CD4-positive, CD25-positive, alpha-beta regulatory T cell (primary cell): ENCODE data around the gene CABCOCO1. TPM values are rescaled to one million over a fixed set of nuclear protein-coding genes. Genes with fewer than 3 reads are reported as not detected.

Experiments used
- ATAC-seq, 2 donors: fragments of 150-1000 bp; cut with Tn5 transposase; one replicate each; pipeline ENCODE4 v1.10.0; 2021; ENCODE audit warnings: low read depth in 2 of 2, moderate number of reproducible peaks in 2 of 2, moderate library complexity in 1 of 2
- DNase-seq, 3 donors: peaks; one replicate each; pipeline versions ENCODE4 v3.0.0 to v3.0.0-alpha.2; 2012 to 2022; ENCODE audit warnings: mixed read lengths in 1 of 3
- H3K27ac ChIP-seq: one replicate; pipeline ENCODE4 v1.7.0; 2013; ENCODE audit warnings: mild to moderate bottlenecking, low read length; ENCODE audit not compliant: insufficient read depth, poor library complexity, severe bottlenecking
- H3K27me3 ChIP-seq: one replicate; pipeline ENCODE4 v1.7.0; 2013; ENCODE audit warnings: low read length; ENCODE audit not compliant: control insufficient read depth, insufficient read depth
- H3K36me3 ChIP-seq: one replicate; pipeline ENCODE4 v1.7.0; 2013; ENCODE audit warnings: mild to moderate bottlenecking, low read length, moderate library complexity; ENCODE audit not compliant: control insufficient read depth, insufficient read depth
- H3K4me1 ChIP-seq: 2 replicates; pipeline ENCODE4 v1.7.0; 2013; ENCODE audit warnings: mild to moderate bottlenecking, low read length; ENCODE audit not compliant: insufficient read depth, control insufficient read depth, poor library complexity, severe bottlenecking
- H3K4me3 ChIP-seq: one replicate; pipeline ENCODE4 v1.7.0; 2013; ENCODE audit warnings: low read depth, mild to moderate bottlenecking, low read length, moderate library complexity
- H3K9me3 ChIP-seq, 2 experiments: 1 replicate in 1 of 2; 2 replicates in 1 of 2; pipeline ENCODE4 v1.7.0; 2013; ENCODE audit warnings: low read length in 2 of 2, mild to moderate bottlenecking in 1 of 2, moderate library complexity in 1 of 2; ENCODE audit not compliant: control insufficient read depth in 2 of 2
- H3K27ac Mint-ChIP-seq, 3 donors: one replicate each; pipeline ENCODE4 v1.8.0; 2020 to 2022; ENCODE audit warnings: mild to moderate bottlenecking in 3 of 3, mixed read lengths in 3 of 3, moderate library complexity in 2 of 3
- H3K27me3 Mint-ChIP-seq: one replicate; pipeline ENCODE4 v1.8.0; 2022; ENCODE audit warnings: mild to moderate bottlenecking, mixed read lengths
- H3K36me3 Mint-ChIP-seq: one replicate; pipeline ENCODE4 v1.8.0; 2020; ENCODE audit warnings: mixed read lengths
- H3K4me1 Mint-ChIP-seq, 4 donors: one replicate each; pipeline ENCODE4 v1.8.0; 2020 to 2022; ENCODE audit warnings: mixed read lengths in 4 of 4, mild to moderate bottlenecking in 1 of 4
- H3K4me3 Mint-ChIP-seq, 4 donors: one replicate each; pipeline ENCODE4 v1.8.0; 2020 to 2022; ENCODE audit warnings: mild to moderate bottlenecking in 4 of 4, mixed read lengths in 4 of 4, moderate library complexity in 3 of 4
- H3K9me3 Mint-ChIP-seq, 7 donors: one replicate each; pipeline ENCODE4 v1.8.0; 2020 to 2022; ENCODE audit warnings: mixed read lengths in 7 of 7, mild to moderate bottlenecking in 3 of 7, moderate library complexity in 2 of 7
- polyA plus RNA-seq, 4 donors: library from polyadenylated mRNA; unstranded; fragments of 300-500 nt; fragmentation: Illumina TruSeq; gene quantifications; one replicate each; pipeline ENCODE4 v1.2.3, GENCODE V29; 2021
- total RNA-seq: library from RNA; stranded (reverse); gene quantifications from one replicate; pipeline ENCODE4 v1.2.3, GENCODE V29; 2022

Gene CABCOCO1
- total and polyA plus RNA-seq, 5 donors from 2014 or later: not detected

DNA sequence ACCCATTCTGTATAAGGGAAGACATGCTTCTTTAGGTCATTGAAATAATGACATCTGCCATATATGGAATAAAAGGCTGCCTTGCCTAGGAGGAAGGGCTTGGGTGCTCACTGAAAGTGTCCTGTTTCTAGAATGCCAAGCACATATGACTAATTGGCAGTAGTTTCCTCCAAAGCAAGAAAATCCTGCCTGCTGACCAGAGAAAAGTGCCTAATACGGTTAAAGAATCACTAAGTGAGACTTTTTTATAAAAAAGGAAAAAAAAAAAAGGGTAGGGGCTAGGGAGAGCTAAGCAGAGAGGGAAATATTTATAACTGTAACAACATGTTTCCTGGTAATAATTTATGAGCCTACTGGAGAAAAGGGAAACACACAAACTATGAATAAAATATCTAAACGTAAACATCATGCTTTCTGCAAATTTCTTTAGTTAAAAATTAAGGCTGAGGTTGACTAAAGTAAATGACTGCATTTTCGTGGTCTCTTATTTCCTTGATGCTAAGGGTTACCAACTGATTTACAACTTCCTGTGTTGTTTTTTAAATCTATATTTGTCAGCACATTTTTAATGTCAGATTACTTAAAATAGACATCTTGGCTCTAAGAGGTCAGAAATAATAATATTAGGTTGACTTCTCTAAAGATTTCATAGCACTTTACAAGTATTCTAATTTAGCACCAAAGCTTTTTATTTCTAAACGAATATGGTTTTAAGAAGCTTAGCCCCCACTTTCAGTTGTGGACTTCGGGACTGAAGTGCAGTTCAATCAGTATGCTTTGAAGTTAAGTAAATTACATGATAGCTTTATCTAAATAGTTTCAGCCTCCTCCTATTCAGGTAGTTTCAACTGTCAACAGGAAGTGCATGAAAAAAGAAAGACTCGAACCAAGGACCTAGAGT lies 89.6 kb downstream of the CABCOCO1 start:
- H3K27ac Mint-ChIP-seq: peak overlapping the region; percentile 51 to 90 (median 88)
- peak overlapping the region; percentile 35 for H3K4me3 ChIP-seq
- H3K4me1 Mint-ChIP-seq: peaks cover 8 to 37% (median 25%) of the 10 kb centered on the region in 4 donors

DNA sequence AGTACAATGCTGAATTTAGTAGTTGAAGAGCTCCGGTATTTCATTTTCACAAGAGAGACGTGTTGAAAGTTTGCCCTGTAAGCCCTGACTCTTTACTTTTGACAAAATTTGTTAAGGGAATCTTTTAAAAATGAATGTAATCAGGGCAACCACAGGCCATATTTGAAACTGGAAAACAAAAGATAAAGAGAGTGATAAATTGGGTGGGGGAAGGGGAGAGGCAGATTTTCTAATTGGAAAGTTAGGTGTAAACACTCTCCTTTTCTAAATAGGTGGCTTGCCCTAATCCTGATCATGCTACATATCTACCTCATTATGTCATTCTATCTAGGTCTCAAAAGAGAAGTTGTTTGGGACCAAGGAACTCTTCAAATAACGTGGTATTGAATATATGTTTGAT lies 90.7 kb downstream of the CABCOCO1 start:
- Mint-ChIP-seq H3K9me3 (peaks cover 0 to 1% (median 0%) of the 10 kb centered on the region in 7 donors), H3K27ac (peak overlapping the region in 1 of 3 donors; percentile 31), H3K4me1 (peaks cover 8 to 37% (median 25%) of the 10 kb centered on the region in 4 donors), H3K36me3 (no peaks in the 10 kb centered on the region), H3K27me3 (no peaks in the 10 kb centered on the region), H3K4me3 (peak overlapping the region in 1 of 4 donors; percentile 47)
- Histone ChIP-seq H3K27me3 (no peaks in the 10 kb centered on the region), H3K36me3 (no peaks in the 10 kb centered on the region), H3K9me3 (no peaks in the 10 kb centered on the region), H3K27ac (no peak overlapping the region), H3K4me1 (peaks cover 21% of the 10 kb centered on the region), H3K4me3 (no peak overlapping the region)
- no peak for DNase-seq
- ATAC-seq: no peak

More for the DNA sequence above, 89.6 kb downstream of the CABCOCO1 start:
- ATAC-seq (peak in 1 of 2 donors; percentile 38), DNase-seq (peak in 2 of 3 donors; percentile 24 to 64)
- no peaks in the 10 kb centered on the region for H3K36me3 Mint-ChIP-seq
- H3K36me3 ChIP-seq: no peaks in the 10 kb centered on the region
- peaks cover 21% of the 10 kb centered on the region for H3K4me1 ChIP-seq
- no peak overlapping the region for H3K27ac ChIP-seq
- peak overlapping the region; percentile 18 to 67 (median 39) for H3K4me3 Mint-ChIP-seq
- no peaks in the 10 kb centered on the region for H3K27me3 ChIP-seq
- H3K27me3 Mint-ChIP-seq: no peaks in the 10 kb centered on the region
- H3K9me3 Mint-ChIP-seq: no peaks in the 10 kb centered on the region
- H3K9me3 ChIP-seq: no peaks in the 10 kb centered on the region

DNA sequence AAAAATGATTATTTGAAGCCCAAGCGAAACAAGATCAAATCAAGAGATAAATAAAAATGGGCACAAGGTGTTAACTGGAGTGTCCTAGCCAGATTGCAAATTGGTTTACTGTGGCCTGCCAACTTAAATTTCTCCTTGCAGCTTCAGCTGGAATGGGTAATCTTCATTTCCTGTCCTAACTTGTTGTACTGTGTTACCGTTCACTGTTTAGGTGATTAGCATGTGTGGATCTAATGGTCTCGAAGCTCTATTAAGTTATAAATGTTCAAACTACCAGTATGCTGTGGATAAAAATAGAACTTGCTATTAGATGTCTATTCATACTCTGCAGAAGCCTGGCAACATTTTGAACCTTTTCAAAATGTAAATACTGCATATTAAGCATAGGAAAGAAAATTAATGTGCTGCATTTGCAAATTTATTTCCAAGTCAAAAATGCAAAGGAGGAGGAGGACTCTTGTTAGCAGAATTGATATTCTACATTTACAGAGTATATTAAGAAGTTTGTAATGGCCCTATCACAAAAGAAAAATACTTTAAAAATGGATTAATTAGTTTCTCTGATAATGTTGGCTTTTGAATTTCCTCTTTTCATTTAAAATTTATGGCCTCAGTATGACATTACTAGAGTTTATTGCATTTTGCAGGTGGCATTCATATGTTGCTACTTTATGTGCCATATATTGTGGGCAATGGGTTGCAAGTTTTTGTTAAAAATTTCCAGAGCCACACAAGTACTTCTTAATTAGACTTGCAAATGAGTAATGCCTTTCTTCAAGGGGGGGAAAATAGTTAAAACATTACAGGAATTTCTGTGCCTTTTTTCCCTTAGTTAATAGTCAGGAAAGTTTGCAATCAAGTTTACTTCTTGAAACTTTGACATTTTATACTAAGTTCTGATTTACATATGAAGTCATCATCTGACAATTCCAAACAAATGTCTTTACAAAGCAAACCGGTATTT lies 92.1 kb downstream of the CABCOCO1 start:
- Mint-ChIP-seq H3K27me3 (no peaks in the 10 kb centered on the region), H3K4me1 (peaks cover 8 to 37% (median 25%) of the 10 kb centered on the region in 4 donors), H3K36me3 (no peaks in the 10 kb centered on the region), H3K27ac (no peak overlapping the region), H3K4me3 (no peak overlapping the region), H3K9me3 (peaks cover 0 to 1% (median 0%) of the 10 kb centered on the region in 7 donors)
- ATAC-seq: no peak
- Histone ChIP-seq H3K9me3 (no peaks in the 10 kb centered on the region), H3K4me3 (no peak overlapping the region), H3K27me3 (no peaks in the 10 kb centered on the region), H3K36me3 (no peaks in the 10 kb centered on the region), H3K4me1 (peaks cover 21% of the 10 kb centered on the region), H3K27ac (no peak overlapping the region)
- DNase-seq: no peak

DNA sequence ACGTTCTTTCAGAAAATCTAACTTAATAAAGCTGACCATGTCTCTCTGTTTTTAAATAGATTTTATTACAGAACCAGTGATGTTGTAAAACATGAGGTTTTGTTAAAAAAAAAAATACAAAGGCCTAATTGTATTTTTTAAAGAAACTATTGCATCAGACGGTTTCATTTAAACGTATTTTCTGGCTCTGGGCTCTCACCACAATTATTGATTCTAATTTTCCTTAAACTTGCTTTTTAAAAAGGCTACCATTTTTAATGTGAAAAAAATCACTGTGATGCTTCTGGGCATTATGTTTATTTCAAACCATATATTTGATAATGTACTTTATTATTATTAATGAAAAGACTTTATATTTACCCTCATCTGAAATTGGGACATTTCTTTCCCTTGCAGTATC lies 94.3 kb downstream of the CABCOCO1 start:
- DNase-seq (no peak), ATAC-seq (no peak)
- Mint-ChIP-seq H3K27me3 (no peaks in the 10 kb centered on the region), H3K4me1 (peaks cover 3 to 21% (median 10%) of the 10 kb centered on the region in 4 donors), H3K27ac (no peak overlapping the region), H3K36me3 (no peaks in the 10 kb centered on the region), H3K9me3 (peaks cover 0 to 4% (median 0%) of the 10 kb centered on the region in 7 donors), H3K4me3 (no peak overlapping the region)
- Histone ChIP-seq H3K27me3 (no peaks in the 10 kb centered on the region), H3K9me3 (no peaks in the 10 kb centered on the region), H3K36me3 (no peaks in the 10 kb centered on the region), H3K27ac (no peak overlapping the region), H3K4me1 (peaks cover 8% of the 10 kb centered on the region), H3K4me3 (no peak overlapping the region)

DNA sequence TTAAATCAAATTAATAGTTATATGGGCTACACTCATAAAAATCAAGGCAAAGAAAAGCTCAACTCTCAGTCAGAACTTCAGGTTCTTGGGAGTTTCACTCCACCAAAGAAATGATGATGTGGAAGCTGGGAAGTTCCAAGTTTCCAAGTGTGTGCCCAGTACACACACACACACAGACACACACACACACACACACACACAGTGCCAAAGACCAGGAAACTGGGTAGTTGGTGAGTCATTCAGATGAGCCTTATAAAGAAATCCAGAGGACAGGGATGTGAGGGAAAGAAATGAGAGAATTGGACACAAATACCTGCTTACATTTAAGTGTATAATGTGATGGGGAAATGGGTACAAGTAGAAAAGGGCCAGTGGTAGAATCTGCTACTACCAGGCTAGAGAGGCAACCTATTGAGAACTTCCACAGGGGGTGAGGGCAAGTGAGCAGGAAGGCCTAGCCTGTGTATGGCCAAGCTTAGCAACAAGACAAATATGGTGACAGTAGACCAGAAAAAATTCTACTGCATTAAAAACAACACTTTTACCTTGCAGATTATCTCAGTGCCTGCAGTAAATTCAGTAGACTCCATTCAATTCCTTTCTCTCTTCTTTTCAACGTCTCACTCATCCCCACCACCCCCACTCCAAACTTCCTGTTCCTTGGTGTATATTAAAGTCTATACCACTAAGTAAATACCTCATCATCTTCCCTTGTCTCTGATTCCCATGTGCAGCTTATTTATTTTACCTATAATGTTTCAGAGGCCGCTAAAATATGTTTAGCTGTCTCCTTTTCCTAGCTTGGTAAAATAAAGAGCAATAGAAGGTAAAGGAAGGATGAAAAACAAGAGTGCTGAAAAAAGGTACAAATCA lies 95.0 kb downstream of the CABCOCO1 start:
- Histone ChIP-seq H3K27ac (no peak overlapping the region), H3K27me3 (no peaks in the 10 kb centered on the region), H3K36me3 (no peaks in the 10 kb centered on the region), H3K9me3 (no peaks in the 10 kb centered on the region), H3K4me3 (no peak overlapping the region), H3K4me1 (no peaks in the 10 kb centered on the region)
- H3K27me3 Mint-ChIP-seq: no peaks in the 10 kb centered on the region
- ATAC-seq: no peak
- H3K36me3 Mint-ChIP-seq: no peaks in the 10 kb centered on the region
- peaks cover 0 to 14% (median 3%) of the 10 kb centered on the region in 4 donors for H3K4me1 Mint-ChIP-seq
- H3K9me3 Mint-ChIP-seq: peaks cover 0 to 4% (median 0%) of the 10 kb centered on the region in 7 donors
- DNase-seq: no peak
- H3K27ac Mint-ChIP-seq: no peak overlapping the region
- no peak overlapping the region for H3K4me3 Mint-ChIP-seq

DNA sequence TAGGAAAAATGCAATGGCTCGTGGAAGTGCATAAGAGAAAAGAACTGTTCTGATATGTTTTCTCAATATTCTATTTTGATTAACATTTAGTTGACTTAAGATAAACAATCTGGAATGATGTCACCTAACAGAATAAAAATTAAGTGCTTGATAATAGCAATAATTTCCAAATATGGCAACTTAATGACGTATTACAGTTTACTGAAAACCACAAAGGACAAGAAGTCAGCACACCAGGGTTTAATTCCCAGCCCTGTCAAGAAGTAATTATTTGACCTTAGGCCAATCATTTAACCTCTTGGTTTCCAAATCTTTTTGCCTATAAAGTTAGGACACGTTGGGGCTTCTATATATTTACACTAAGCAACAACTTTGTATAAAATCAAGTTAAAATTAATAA lies 95.7 kb downstream of the CABCOCO1 start:
- Mint-ChIP-seq H3K27me3 (no peaks in the 10 kb centered on the region), H3K4me1 (peaks cover 0 to 10% (median 1%) of the 10 kb centered on the region in 4 donors), H3K4me3 (no peak overlapping the region)

DNA sequence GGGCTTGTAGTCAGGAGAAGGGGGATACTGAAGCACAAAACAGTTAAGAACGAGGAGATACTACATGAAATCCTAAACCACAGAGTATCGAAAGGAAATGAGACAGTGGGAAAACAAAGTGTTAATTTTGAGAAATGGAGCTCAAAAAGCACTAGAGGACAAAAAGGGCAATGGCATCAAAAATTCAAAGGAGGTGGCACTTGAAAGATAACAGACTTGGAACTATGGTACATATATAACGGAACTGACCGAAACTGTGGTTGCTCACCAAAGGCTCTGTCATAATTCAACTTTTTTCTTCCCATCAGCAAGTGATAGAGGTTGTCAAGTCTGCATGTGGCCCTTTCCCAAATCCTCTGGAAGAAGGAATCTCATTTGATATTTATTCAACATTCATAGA lies 97.0 kb downstream of the CABCOCO1 start:
- no peak for DNase-seq
- no peaks in the 10 kb centered on the region for H3K27me3 Mint-ChIP-seq
- no peak overlapping the region for H3K27ac Mint-ChIP-seq
- H3K4me1 ChIP-seq: no peaks in the 10 kb centered on the region
- no peak for ATAC-seq
- no peak overlapping the region for H3K27ac ChIP-seq
- no peaks in the 10 kb centered on the region for H3K36me3 ChIP-seq
- H3K4me3 ChIP-seq: no peak overlapping the region
- H3K4me3 Mint-ChIP-seq: peak overlapping the region in 1 of 4 donors; percentile 5
- no peaks in the 10 kb centered on the region for H3K36me3 Mint-ChIP-seq
- H3K4me1 Mint-ChIP-seq: peaks cover 0 to 5% (median 1%) of the 10 kb centered on the region in 4 donors
- H3K9me3 ChIP-seq: no peaks in the 10 kb centered on the region
- no peaks in the 10 kb centered on the region for H3K27me3 ChIP-seq
- peaks cover 0 to 4% (median 0%) of the 10 kb centered on the region in 7 donors for H3K9me3 Mint-ChIP-seq

More for the DNA sequence above, 95.7 kb downstream of the CABCOCO1 start:
- no peaks in the 10 kb centered on the region for H3K27me3 ChIP-seq
- no peak for DNase-seq
- peaks cover 0 to 4% (median 0%) of the 10 kb centered on the region in 7 donors for H3K9me3 Mint-ChIP-seq
- no peaks in the 10 kb centered on the region for H3K9me3 ChIP-seq
- no peaks in the 10 kb centered on the region for H3K36me3 ChIP-seq
- H3K4me1 ChIP-seq: no peaks in the 10 kb centered on the region
- no peak for ATAC-seq
- H3K4me3 ChIP-seq: no peak overlapping the region
- H3K27ac ChIP-seq: no peak overlapping the region
- no peak overlapping the region for H3K27ac Mint-ChIP-seq
- no peaks in the 10 kb centered on the region for H3K36me3 Mint-ChIP-seq
